Measurements from ENCODE around the gene ARHGEF17. TPM values are rescaled to one million over a fixed set of nuclear protein-coding genes. Genes with fewer than 3 reads are reported as not detected.

Gene ARHGEF17
- total RNA-seq, 1 donor from 2014 or later, result 77.0 TPM

DNA sequence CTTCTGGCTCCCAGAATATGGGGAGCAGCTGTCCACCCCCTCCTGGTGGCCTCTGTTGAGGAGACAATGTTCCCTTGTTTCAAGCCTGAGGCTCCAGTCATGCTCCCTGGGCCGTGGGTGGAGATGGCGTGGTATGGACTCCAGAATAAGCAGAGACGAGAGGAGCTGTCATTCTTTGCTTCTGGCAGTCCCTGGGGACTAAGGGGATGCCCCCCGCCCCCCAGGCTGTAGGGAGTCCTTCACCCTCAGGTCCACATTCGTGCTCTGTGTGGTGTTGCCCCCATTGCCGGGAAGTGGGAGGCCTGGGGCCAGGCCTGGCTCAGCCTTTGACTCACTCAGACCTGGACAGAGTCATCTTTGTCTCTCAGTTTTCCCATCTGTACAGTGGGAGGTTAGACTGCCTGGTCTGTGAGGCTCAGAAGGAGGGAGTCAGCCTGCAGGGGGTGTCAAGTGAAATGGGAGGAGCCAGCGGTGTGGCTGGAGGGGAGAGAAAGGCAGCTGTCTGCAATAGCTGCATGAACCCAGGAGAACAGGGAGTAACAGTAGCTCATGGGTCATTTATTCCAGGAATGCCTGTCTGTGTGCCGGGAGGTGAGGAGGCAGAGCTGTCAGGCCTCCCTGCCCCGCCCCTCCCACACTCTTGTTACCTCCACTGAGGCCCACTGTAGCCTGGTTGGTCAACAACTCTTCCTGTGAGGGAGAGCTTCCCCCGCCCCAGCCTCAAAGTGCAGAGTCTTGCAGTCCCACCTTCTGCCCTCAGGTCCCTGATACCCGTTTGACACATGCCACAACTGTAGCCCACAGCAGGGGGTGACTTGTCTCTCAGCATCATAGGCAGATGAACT, 6.3 kb downstream of the ARHGEF17 start:
- H3K27me3 Mint-ChIP-seq, result no peaks in the 10 kb centered on the region
- H3K9me3 Mint-ChIP-seq (ENCODE audit: low read depth), result no peaks in the 10 kb centered on the region
- H3K36me3 Mint-ChIP-seq (ENCODE audit: insufficient read depth), result peaks cover 9% of the 10 kb centered on the region
- no peak for DNase-seq (ENCODE audit: low spot score, unreplicated experiment)
- TF ChIP-seq, protein P1, sequence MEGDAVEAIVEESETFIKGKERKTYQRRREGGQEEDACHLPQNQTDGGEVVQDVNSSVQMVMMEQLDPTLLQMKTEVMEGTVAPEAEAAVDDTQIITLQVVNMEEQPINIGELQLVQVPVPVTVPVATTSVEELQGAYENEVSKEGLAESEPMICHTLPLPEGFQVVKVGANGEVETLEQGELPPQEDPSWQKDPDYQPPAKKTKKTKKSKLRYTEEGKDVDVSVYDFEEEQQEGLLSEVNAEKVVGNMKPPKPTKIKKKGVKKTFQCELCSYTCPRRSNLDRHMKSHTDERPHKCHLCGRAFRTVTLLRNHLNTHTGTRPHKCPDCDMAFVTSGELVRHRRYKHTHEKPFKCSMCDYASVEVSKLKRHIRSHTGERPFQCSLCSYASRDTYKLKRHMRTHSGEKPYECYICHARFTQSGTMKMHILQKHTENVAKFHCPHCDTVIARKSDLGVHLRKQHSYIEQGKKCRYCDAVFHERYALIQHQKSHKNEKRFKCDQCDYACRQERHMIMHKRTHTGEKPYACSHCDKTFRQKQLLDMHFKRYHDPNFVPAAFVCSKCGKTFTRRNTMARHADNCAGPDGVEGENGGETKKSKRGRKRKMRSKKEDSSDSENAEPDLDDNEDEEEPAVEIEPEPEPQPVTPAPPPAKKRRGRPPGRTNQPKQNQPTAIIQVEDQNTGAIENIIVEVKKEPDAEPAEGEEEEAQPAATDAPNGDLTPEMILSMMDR (IDR thresholded peaks at IDR 0.05; ENCODE audit: unreplicated experiment), result no peak
- H3K27ac Mint-ChIP-seq, result peak overlapping the region; percentile 63
- peaks cover 49% of the 10 kb centered on the region for H3K4me1 Mint-ChIP-seq (ENCODE audit: low read depth)
- H3K4me3 Mint-ChIP-seq (ENCODE audit: low read depth), result no peak overlapping the region

DNA sequence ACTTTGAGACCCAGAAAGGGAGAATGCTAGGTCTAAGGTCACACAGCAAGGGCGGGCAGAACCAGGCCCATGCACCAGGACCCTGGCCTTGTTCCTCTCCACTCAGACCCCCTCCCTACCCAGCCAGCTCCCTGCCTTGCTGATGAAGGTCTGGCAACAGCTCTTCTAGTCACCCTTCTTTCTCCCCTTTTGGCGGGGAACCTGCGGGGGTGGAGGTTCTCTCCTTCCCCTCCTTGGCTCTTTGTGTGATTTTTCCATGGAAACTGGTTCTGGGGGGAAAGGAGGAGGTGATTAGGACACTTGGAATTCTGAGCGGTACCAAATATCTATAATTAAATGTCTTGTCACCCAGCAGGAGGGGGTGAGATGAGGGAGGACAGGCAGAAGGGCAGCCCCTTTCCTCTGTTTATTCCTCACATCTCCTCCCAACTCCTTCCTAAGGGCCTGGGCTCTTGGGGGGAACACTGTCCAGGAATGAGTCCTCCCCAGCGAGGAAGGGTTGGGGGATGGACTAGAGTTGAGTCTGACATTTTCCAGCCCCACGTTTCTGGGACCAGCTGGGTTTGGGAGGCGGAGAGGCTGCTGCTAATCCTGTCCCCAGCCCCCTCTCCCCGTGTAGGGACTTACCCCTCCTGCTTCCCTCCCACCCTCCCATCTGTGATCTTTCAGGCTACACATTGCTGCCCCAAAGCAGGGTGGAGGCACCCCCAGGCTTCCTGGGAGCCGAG, 7.4 kb downstream of the ARHGEF17 start:
- H3K9me3 Mint-ChIP-seq (ENCODE audit: low read depth), result no peaks in the 10 kb centered on the region
- no peak for DNase-seq (ENCODE audit: low spot score, unreplicated experiment)
- no peaks in the 10 kb centered on the region for H3K27me3 Mint-ChIP-seq
- peaks cover 10% of the 10 kb centered on the region for H3K36me3 Mint-ChIP-seq (ENCODE audit: insufficient read depth)
- peaks cover 43% of the 10 kb centered on the region for H3K4me1 Mint-ChIP-seq (ENCODE audit: low read depth)
- TF ChIP-seq, protein P1 (IDR thresholded peaks at IDR 0.05; ENCODE audit: unreplicated experiment), result no peak
- H3K27ac Mint-ChIP-seq, result no peak overlapping the region
- no peak overlapping the region for H3K4me3 Mint-ChIP-seq (ENCODE audit: low read depth)

DNA sequence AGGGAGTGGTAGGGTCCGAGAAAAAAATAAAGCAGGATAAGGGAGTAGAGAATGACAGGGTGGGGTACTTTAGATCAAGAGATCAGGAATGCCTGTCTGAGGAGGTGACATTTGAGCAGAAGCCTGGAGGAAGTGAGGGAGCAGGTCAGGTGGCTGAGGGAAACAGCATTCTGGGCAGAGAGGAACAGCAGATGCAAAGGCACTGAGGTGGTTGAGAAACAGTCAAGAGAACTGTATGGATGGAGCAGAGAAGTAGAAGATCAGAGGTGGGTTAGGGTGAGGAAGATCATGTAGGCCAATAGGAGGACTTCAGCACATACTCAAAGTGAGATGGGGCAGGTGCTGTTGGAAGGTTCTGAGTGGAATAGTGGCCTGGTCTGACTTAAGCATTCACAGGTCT, 8.3 kb downstream of the ARHGEF17 start:
- Mint-ChIP-seq H3K4me1 (ENCODE audit: low read depth) (peaks cover 41% of the 10 kb centered on the region), H3K36me3 (ENCODE audit: insufficient read depth) (peaks cover 10% of the 10 kb centered on the region), H3K9me3 (ENCODE audit: low read depth) (no peaks in the 10 kb centered on the region), H3K27me3 (no peaks in the 10 kb centered on the region), H3K27ac (peak overlapping the region; percentile 62), H3K4me3 (ENCODE audit: low read depth) (no peak overlapping the region)
- TF ChIP-seq, protein P1 (IDR thresholded peaks at IDR 0.05; ENCODE audit: unreplicated experiment), result no peak
- no peak for DNase-seq (ENCODE audit: low spot score, unreplicated experiment)

DNA sequence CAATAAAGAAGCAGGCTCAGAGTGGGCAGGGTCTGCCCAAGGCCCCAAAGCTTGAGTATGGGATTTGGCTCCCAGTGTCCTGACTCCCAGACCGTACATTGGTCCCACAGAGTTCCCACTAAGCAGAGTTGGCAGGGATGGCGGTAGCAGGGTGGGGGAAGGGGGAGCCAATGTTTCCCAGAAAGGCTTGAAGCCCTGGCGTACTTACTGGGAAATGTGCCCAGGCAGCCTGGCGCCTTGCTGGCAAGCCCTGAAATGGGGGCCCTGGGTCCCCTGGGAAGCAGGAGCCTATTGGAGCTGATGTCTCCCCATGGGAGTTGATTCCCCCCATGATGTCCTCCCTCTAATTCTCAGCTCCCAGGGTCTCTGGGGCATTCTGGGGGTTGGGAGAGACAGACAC, 9.3 kb downstream of the ARHGEF17 start:
- peaks cover 10% of the 10 kb centered on the region for H3K36me3 Mint-ChIP-seq (ENCODE audit: insufficient read depth)
- H3K4me3 Mint-ChIP-seq (ENCODE audit: low read depth), result no peak overlapping the region
- no peak for DNase-seq (ENCODE audit: low spot score, unreplicated experiment)
- H3K4me1 Mint-ChIP-seq (ENCODE audit: low read depth), result peaks cover 39% of the 10 kb centered on the region
- H3K9me3 Mint-ChIP-seq (ENCODE audit: low read depth), result no peaks in the 10 kb centered on the region
- H3K27me3 Mint-ChIP-seq, result no peaks in the 10 kb centered on the region
- no peak overlapping the region for H3K27ac Mint-ChIP-seq
- TF ChIP-seq, protein P1 (IDR thresholded peaks at IDR 0.05; ENCODE audit: unreplicated experiment), result no peak

DNA sequence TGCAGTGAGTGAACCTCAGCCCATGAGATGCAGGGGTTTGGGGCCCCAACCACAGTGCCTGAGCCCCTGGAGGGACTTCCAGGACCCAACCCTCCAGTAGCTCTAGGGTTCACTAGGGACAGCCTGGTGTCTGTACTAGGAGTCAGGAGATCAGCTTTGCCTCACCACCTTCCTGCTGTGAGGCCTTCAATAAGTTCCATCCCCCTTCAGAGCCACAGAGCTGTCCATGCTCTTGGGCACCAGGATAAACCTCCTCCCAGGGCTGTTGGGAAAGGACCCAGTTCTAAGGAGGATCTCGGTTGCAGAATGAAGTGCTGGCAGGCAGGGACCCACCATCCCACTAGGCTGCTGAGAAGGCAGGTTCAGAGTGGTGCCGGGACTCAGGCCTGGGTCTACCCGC, 9.7 kb downstream of the ARHGEF17 start:
- no peak overlapping the region for H3K4me3 Mint-ChIP-seq (ENCODE audit: low read depth)
- H3K4me1 Mint-ChIP-seq (ENCODE audit: low read depth), result peaks cover 38% of the 10 kb centered on the region
- peaks cover 10% of the 10 kb centered on the region for H3K36me3 Mint-ChIP-seq (ENCODE audit: insufficient read depth)
- TF ChIP-seq, protein P1 (IDR thresholded peaks at IDR 0.05; ENCODE audit: unreplicated experiment), result no peak
- no peak overlapping the region for H3K27ac Mint-ChIP-seq
- DNase-seq (ENCODE audit: low spot score, unreplicated experiment), result no peak
- H3K9me3 Mint-ChIP-seq (ENCODE audit: low read depth), result no peaks in the 10 kb centered on the region
- no peaks in the 10 kb centered on the region for H3K27me3 Mint-ChIP-seq

Measured in progenitor cell of endocrine pancreas (in vitro differentiated cells).